Psoas muscle (tissue), 8 donors: Measurements from ENCODE around the gene NXPH3. TPM values are rescaled to one million over a fixed set of nuclear protein-coding genes. Genes with fewer than 3 reads are reported as not detected.

ENCODE experiments used
- ATAC-seq, 4 donors: fragments of 200-7000 bp; cut with Tn5 transposase; one replicate each; pipeline ENCODE4 v1.9.1; 2020; ENCODE audit warnings: moderate library complexity in 3 of 4, mild to moderate bottlenecking in 2 of 4
- DNase-seq, 2 donors: peaks; one replicate each; pipeline ENCODE4 v3.0.0-alpha.2; 2020
- H3K27ac ChIP-seq: fragments of 200-600 bp; one replicate; pipeline ENCODE4 v1.8.0; 2022
- H3K27me3 ChIP-seq, 3 donors: fragments of 200-600 bp in 1 of 3; one replicate each; pipeline versions ENCODE4 v1.6.1 to v1.8.0; 2013 to 2022; ENCODE audit warnings: low read length in 2 of 3, mild to moderate bottlenecking in 2 of 3, moderate library complexity in 1 of 3; ENCODE audit not compliant: insufficient read depth in 3 of 3
- H3K36me3 ChIP-seq, 2 donors: fragments of 200-600 bp in 1 of 2; one replicate each; pipeline versions ENCODE4 v1.6.1 to v1.8.0; 2013 to 2022; ENCODE audit warnings: low read depth in 1 of 2, mild to moderate bottlenecking in 1 of 2, moderate library complexity in 1 of 2; ENCODE audit not compliant: insufficient read depth in 1 of 2
- H3K4me1 ChIP-seq: fragments of 200-600 bp; one replicate; pipeline ENCODE4 v1.8.0; 2022
- H3K4me3 ChIP-seq: fragments of 200-600 bp; one replicate; pipeline ENCODE4 v1.8.0; 2022; ENCODE audit warnings: mild to moderate bottlenecking
- H3K9me3 ChIP-seq: fragments of 200-600 bp; one replicate; pipeline ENCODE4 v1.8.0; 2022
- CTCF ChIP-seq: fragments of 200-600 bp; IDR thresholded peaks from one replicate; pipeline ENCODE4 v1.8.0; 2022; ENCODE audit warnings: antibody characterized with exemption
- WGBS, 3 donors: extraction: QIAGEN DNeasy Blood & Tissue Kit; methylation state at CpG; one replicate each; pipeline versions ENCODE4 v1.1.6 to v1.1.7; 2013; 5-methylcytosine and 5-hydroxymethylcytosine counted together
- intact Hi-C, 2 donors: fragments of 100-400 bp; cut with DNase I; formaldehyde crosslinking; loops; one replicate each; pipeline versions ENCODE4 v1.11.0 to v1.14.2; 2022
- polyA plus RNA-seq, 3 donors: library from polyadenylated mRNA; stranded (reverse); fragments of 200-250 nt; gene quantifications; one replicate each; pipeline ENCODE4 v1.2.3, GENCODE V29; 2013
- total RNA-seq, 4 donors: library from RNA; stranded (reverse); fragmentation: NEBNext Ultra II Directional in 2 of 4; extraction: Animal tissue kit (Norgen Biotek cat#: 25700) in 2 of 4; gene quantifications; one replicate each; pipeline versions ENCODE4 v1.2.1 to v1.2.4, GENCODE V29; 2021 to 2023
- donor health status: healthy with polysubstance abuse.
- donor health status: DM: no; HTN: no; CAD: no; lungs with moderate emphysema.
- donor health status: Bipolar disorder and iron deficiency.
- donor health status: healthy.
- donor health status: DM: yes; HTN: yes; CAD: no.
- donor health status: DM: no; HTN: no; CAD: no.
- donor health status: DM: no; HTN: no; CAD: no.
- donor health status: DM: yes; HTN: yes; CAD: no.

Gene NXPH3
- total and polyA plus RNA-seq, 7 donors, result 0.39 to 1.8 (median 0.55) TPM

GRCh38 chr17:49587366-49588073, 11.8 kb downstream of the NXPH3 start:
- no peaks in the 10 kb centered on the region for H3K27me3 ChIP-seq
- WGBS, 3 donors, result 82 to 85% (median 83%) methylated on average over 12 of the region's 12 CpGs
- peaks cover 0 to 27% of the 10 kb centered on the region in 2 donors for H3K36me3 ChIP-seq
- no peaks in the 10 kb centered on the region for H3K9me3 ChIP-seq
- no peaks in the 10 kb centered on the region for H3K4me1 ChIP-seq
- TF ChIP-seq CTCF, result no peak
- no peak for ATAC-seq
- intact Hi-C loops, result no loop called here
- peak in 1 of 2 donors; percentile 24 for DNase-seq
- H3K4me3 ChIP-seq, result no peak overlapping the region
- H3K27ac ChIP-seq, result no peak overlapping the region

GRCh38 chr17:49588312-49588711, 12.6 kb downstream of the NXPH3 start:
- Histone ChIP-seq H3K36me3 (peaks cover 2 to 34% of the 10 kb centered on the region in 2 donors), H3K27ac (no peak overlapping the region), H3K4me3 (no peak overlapping the region), H3K27me3 (no peaks in the 10 kb centered on the region), H3K9me3 (no peaks in the 10 kb centered on the region), H3K4me1 (no peaks in the 10 kb centered on the region)
- intact Hi-C loops, result no loop called here
- no peak for TF ChIP-seq CTCF
- DNase-seq, result peak in 1 of 2 donors; percentile 22
- WGBS, 3 donors, result 83 to 87% (median 84%) methylated on average over 8 of the region's 8 CpGs
- ATAC-seq, result no peak

GRCh38 chr17:49588726-49589576, 13.3 kb downstream of the NXPH3 start:
- H3K4me1 ChIP-seq, result no peaks in the 10 kb centered on the region
- H3K36me3 ChIP-seq, result peaks cover 2 to 39% of the 10 kb centered on the region in 2 donors
- intact Hi-C loops, result no loop called here
- DNase-seq (no peak), ATAC-seq (peak in 2 of 4 donors; percentile 30 to 46)
- TF ChIP-seq CTCF, result no peak
- WGBS, 3 donors, result 68 to 80% (median 71%) methylated on average over 8 of the region's 8 CpGs
- no peak overlapping the region for H3K27ac ChIP-seq
- no peaks in the 10 kb centered on the region for H3K27me3 ChIP-seq
- H3K9me3 ChIP-seq, result no peaks in the 10 kb centered on the region
- no peak overlapping the region for H3K4me3 ChIP-seq

- Histone ChIP-seq H3K27me3 (no peaks in the 10 kb centered on the region), H3K27ac (no peak overlapping the region), H3K4me3 (no peak overlapping the region), H3K4me1 (no peaks in the 10 kb centered on the region), H3K9me3 (no peaks in the 10 kb centered on the region), H3K36me3 (peaks cover 2 to 44% of the 10 kb centered on the region in 2 donors)
- peak in 1 of 4 donors; percentile 22 for ATAC-seq
- WGBS, 3 donors, result 91 to 95% (median 93%) methylated on average over 2 of the region's 2 CpGs
- DNase-seq, result no peak
- intact Hi-C loops, result no loop called here
- no peak for TF ChIP-seq CTCF
These were observed 13.9 kb downstream of the NXPH3 start for GRCh38 chr17:49589577-49589927.
